ENCODE measurements around the gene PATE4. TPM values are rescaled to one million over a fixed set of nuclear protein-coding genes. Genes with fewer than 3 reads are reported as not detected.

Gene PATE4
- total RNA-seq, 2 donors from 2014 or later, result not detected

GRCh38 chr11:125871391-125872137 lies 38.4 kb downstream of the PATE4 start:
- no peaks in the 10 kb centered on the region for H3K9me3 Mint-ChIP-seq
- DNase-seq (ENCODE audit: low spot score) (no peak), ATAC-seq (no peak)
- H3K4me3 Mint-ChIP-seq, result no peak overlapping the region
- H3K4me1 Mint-ChIP-seq (ENCODE audit: low read depth in 2 of 2), result no peaks in the 10 kb centered on the region
- H3K36me3 Mint-ChIP-seq, result peaks cover 4% of the 10 kb centered on the region
- H3K27ac Mint-ChIP-seq, result no peak overlapping the region
- peaks cover 7 to 13% of the 10 kb centered on the region in 2 donors for H3K27me3 Mint-ChIP-seq

- Mint-ChIP-seq H3K9me3 (no peaks in the 10 kb centered on the region), H3K4me1 (ENCODE audit: low read depth in 2 of 2) (no peaks in the 10 kb centered on the region), H3K4me3 (no peak overlapping the region), H3K27ac (no peak overlapping the region), H3K36me3 (peaks cover 4% of the 10 kb centered on the region), H3K27me3 (peaks cover 7 to 13% of the 10 kb centered on the region in 2 donors)
- no peak for DNase-seq (ENCODE audit: low spot score)
- no peak for ATAC-seq
These were observed 39.0 kb downstream of the PATE4 start for GRCh38 chr11:125872138-125872491.

- Mint-ChIP-seq H3K9me3 (no peaks in the 10 kb centered on the region), H3K36me3 (peaks cover 4% of the 10 kb centered on the region), H3K27ac (no peak overlapping the region), H3K27me3 (peaks cover 9 to 13% of the 10 kb centered on the region in 2 donors), H3K4me1 (ENCODE audit: low read depth in 2 of 2) (no peaks in the 10 kb centered on the region), H3K4me3 (no peak overlapping the region)
- DNase-seq (ENCODE audit: low spot score) (no peak), ATAC-seq (peak in 1 of 2 donors; percentile 11)
These were observed 40.9 kb downstream of the PATE4 start for GRCh38 chr11:125873881-125874555.

GRCh38 chr11:125874556-125875124 lies 41.5 kb downstream of the PATE4 start:
- Mint-ChIP-seq H3K4me3 (no peak overlapping the region), H3K27ac (no peak overlapping the region), H3K9me3 (no peaks in the 10 kb centered on the region), H3K27me3 (peaks cover 9 to 13% of the 10 kb centered on the region in 2 donors), H3K36me3 (peaks cover 4% of the 10 kb centered on the region), H3K4me1 (ENCODE audit: low read depth in 2 of 2) (no peaks in the 10 kb centered on the region)
- peak; percentile 60 to 68 for ATAC-seq
- no peak for DNase-seq (ENCODE audit: low spot score)

GRCh38 chr11:125881291-125881690 lies 48.2 kb downstream of the PATE4 start:
- ATAC-seq, result no peak

GRCh38 chr11:125883375-125883774 lies 50.3 kb downstream of the PATE4 start:
- Mint-ChIP-seq H3K27ac (no peak overlapping the region), H3K9me3 (no peaks in the 10 kb centered on the region), H3K27me3 (peaks cover 4 to 17% of the 10 kb centered on the region in 2 donors), H3K4me3 (no peak overlapping the region), H3K36me3 (no peaks in the 10 kb centered on the region), H3K4me1 (ENCODE audit: low read depth in 2 of 2) (peaks cover 13 to 16% of the 10 kb centered on the region in 2 donors)
- ATAC-seq (no peak), DNase-seq (ENCODE audit: low spot score) (no peak)

More at GRCh38 chr11:125881291-125881690, 48.2 kb downstream of the PATE4 start:
- H3K4me3 Mint-ChIP-seq, result no peak overlapping the region
- peaks cover 1 to 2% of the 10 kb centered on the region in 2 donors for H3K4me1 Mint-ChIP-seq (ENCODE audit: low read depth in 2 of 2)
- no peak for DNase-seq (ENCODE audit: low spot score)
- H3K36me3 Mint-ChIP-seq, result no peaks in the 10 kb centered on the region
- no peaks in the 10 kb centered on the region for H3K9me3 Mint-ChIP-seq
- no peak overlapping the region for H3K27ac Mint-ChIP-seq
- peaks cover 4 to 18% of the 10 kb centered on the region in 2 donors for H3K27me3 Mint-ChIP-seq

- Mint-ChIP-seq H3K27ac (peak overlapping the region; percentile 91 to 98), H3K9me3 (no peaks in the 10 kb centered on the region), H3K4me1 (ENCODE audit: low read depth in 2 of 2) (peaks cover 18 to 22% of the 10 kb centered on the region in 2 donors), H3K36me3 (no peaks in the 10 kb centered on the region), H3K27me3 (peaks cover 0 to 9% of the 10 kb centered on the region in 2 donors), H3K4me3 (peak overlapping the region; percentile 93)
- peak; percentile 21 to 59 for ATAC-seq
- DNase-seq (ENCODE audit: low spot score), result no peak
These were observed 53.9 kb downstream of the PATE4 start for GRCh38 chr11:125886997-125887372.

GRCh38 chr11:125887373-125888324 lies 54.5 kb downstream of the PATE4 start, which contains the start of gene HYLS1:
Gene HYLS1, plus strand, starts transcription at chr11:125887668. Its CDS starts 11,701 bp downstream, at chr11:125899369.
- DNase-seq (ENCODE audit: low spot score) (peak; percentile 98), ATAC-seq (peak; percentile 95 to 96)
- no peaks in the 10 kb centered on the region for H3K9me3 Mint-ChIP-seq
- H3K4me1 Mint-ChIP-seq (ENCODE audit: low read depth in 2 of 2), result peaks cover 18 to 22% of the 10 kb centered on the region in 2 donors
- peak within 1 kb of the TSS; percentile 91 to 98 for H3K27ac Mint-ChIP-seq
- peaks cover 2% of the 10 kb centered on the region for H3K36me3 Mint-ChIP-seq
- peaks cover 0 to 6% of the 10 kb centered on the region in 2 donors for H3K27me3 Mint-ChIP-seq
- H3K4me3 Mint-ChIP-seq, result peak within 1 kb of the TSS; percentile 93

Other genes starting within 250 kb of the PATE4 start
- gene STT3A, start 240.5 kb upstream of the PATE4 start, total RNA-seq, result 100 to 1,000 TPM; 169 to 182 TPM
- 100 to 1,000 TPM in 1 of 2 donors, 10 to 100 TPM in 1; 74.7 to 111 TPM for gene CHEK1, start 208.2 kb upstream of the PATE4 start, total RNA-seq
- gene ACRV1, start 152.5 kb upstream of the PATE4 start, total RNA-seq, result not detected
- gene PATE1, start 87.0 kb upstream of the PATE4 start, total RNA-seq, result not detected
- gene PATE2, start 54.5 kb upstream of the PATE4 start, total RNA-seq, result under 1 TPM; 0.42 to 0.55 TPM
- not detected for gene PATE3, start 45.2 kb upstream of the PATE4 start, total RNA-seq
- 1 to 10 TPM; 6.4 to 8.4 TPM for gene HYLS1, start 54.4 kb downstream of the PATE4 start, total RNA-seq
- gene PUS3, start 69.9 kb downstream of the PATE4 start, total RNA-seq, result 10 to 100 TPM; 11.6 to 12.9 TPM
- gene DDX25, start 71.2 kb downstream of the PATE4 start, total RNA-seq, result not detected
- gene VSIG10L2, start 112.7 kb downstream of the PATE4 start, total RNA-seq, result not detected
- gene CDON, start 229.6 kb downstream of the PATE4 start, total RNA-seq, result 1 to 10 TPM in 1 of 2 donors, under 1 TPM in 1; 0.59 to 2.1 TPM

Data from natural killer cell treated with Interleukin-12 subunit alpha and Interleukin-12 subunit beta and Interleukin-15 and Interleukin-18, amount 100 ng/mL, for 72 hours (primary cell).